RWPE2 (cell line): ENCODE measurements around the gene MORN5.
"Not testable (repeated sequence)": the region's sequence is repeated elsewhere in the genome, so short reads cannot be mapped to it uniquely, and the experiment has no call there.

Experiments
- ATAC-seq: fragments of 200-7000 bp; cut with Tn5 transposase; 3 replicates; pipeline ENCODE4 v1.9.1; 2021; ENCODE audit warnings: low read depth
- DNase-seq: peaks from one replicate; pipeline ENCODE4 v3.0.0-alpha.2; 2020; ENCODE audit warnings: low spot score
- H3K27ac ChIP-seq: fragments of 450-650 bp; 2 replicates; pipeline ENCODE4 v1.5.1; 2017; ENCODE audit warnings: mild to moderate bottlenecking; ENCODE audit not compliant: poor library complexity, severe bottlenecking
- H3K27me3 ChIP-seq: fragments of 250-450 bp; sonication (Bioruptor Pico); 2 replicates; pipeline ENCODE4 v1.5.1; 2021; ENCODE audit warnings: mild to moderate bottlenecking, moderate library complexity; ENCODE audit not compliant: insufficient read depth, poor library complexity, severe bottlenecking
- H3K36me3 ChIP-seq: fragments of 250-450 bp; sonication (Bioruptor Pico); 2 replicates; pipeline ENCODE4 v1.5.1; 2020; ENCODE audit warnings: low read depth, mild to moderate bottlenecking, moderate library complexity
- H3K4me1 ChIP-seq: fragments of 250-450 bp; sonication (Bioruptor Pico); 2 replicates; pipeline ENCODE4 v1.5.1; 2021; ENCODE audit warnings: mild to moderate bottlenecking, moderate library complexity; ENCODE audit not compliant: insufficient read depth, poor library complexity, severe bottlenecking
- H3K4me3 ChIP-seq: fragments of 250-450 bp; sonication (Bioruptor Pico); 2 replicates; pipeline ENCODE4 v1.5.1; 2021; ENCODE audit warnings: mild to moderate bottlenecking, moderate library complexity; ENCODE audit not compliant: severe bottlenecking
- H3K9me3 ChIP-seq: fragments of 250-450 bp; sonication (Bioruptor Pico); 2 replicates; pipeline ENCODE4 v1.5.1; 2021; ENCODE audit warnings: mild to moderate bottlenecking, moderate library complexity; ENCODE audit not compliant: severe bottlenecking
- TF ChIP-seq, protein P1 (sequence below): fragments of 450-650 bp; IDR thresholded peaks from one replicate; pipeline ENCODE4 v1.5.1; 2017; ENCODE audit warnings: mild to moderate bottlenecking, moderate library complexity; ENCODE audit not compliant: poor library complexity, severe bottlenecking

Gene MORN5

DNA sequence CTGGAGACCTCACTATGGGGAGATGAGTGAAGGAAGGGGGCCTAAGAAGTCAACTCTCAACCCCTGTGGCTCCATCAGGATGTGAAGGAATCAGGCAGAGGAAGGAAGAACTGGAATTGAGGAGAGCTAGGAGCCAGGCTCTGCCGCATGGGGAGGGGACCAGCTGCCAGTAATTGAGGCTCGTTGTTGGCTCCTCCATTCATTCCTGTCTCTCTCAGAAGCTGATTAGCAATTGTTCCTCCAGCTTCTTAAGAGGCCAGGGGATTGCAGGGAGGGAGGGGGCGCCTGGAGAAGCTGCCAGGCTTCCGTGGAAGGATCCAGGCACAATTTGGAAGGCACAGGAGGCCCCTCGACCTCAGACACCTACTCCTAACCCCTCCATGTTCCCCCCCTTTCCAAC, 46.1 kb upstream of the MORN5 start:
- H3K27ac ChIP-seq: no peak overlapping the region
- H3K9me3 ChIP-seq: no peaks in the 10 kb centered on the region
- TF ChIP-seq, protein P1, sequence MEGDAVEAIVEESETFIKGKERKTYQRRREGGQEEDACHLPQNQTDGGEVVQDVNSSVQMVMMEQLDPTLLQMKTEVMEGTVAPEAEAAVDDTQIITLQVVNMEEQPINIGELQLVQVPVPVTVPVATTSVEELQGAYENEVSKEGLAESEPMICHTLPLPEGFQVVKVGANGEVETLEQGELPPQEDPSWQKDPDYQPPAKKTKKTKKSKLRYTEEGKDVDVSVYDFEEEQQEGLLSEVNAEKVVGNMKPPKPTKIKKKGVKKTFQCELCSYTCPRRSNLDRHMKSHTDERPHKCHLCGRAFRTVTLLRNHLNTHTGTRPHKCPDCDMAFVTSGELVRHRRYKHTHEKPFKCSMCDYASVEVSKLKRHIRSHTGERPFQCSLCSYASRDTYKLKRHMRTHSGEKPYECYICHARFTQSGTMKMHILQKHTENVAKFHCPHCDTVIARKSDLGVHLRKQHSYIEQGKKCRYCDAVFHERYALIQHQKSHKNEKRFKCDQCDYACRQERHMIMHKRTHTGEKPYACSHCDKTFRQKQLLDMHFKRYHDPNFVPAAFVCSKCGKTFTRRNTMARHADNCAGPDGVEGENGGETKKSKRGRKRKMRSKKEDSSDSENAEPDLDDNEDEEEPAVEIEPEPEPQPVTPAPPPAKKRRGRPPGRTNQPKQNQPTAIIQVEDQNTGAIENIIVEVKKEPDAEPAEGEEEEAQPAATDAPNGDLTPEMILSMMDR: no peak

DNA sequence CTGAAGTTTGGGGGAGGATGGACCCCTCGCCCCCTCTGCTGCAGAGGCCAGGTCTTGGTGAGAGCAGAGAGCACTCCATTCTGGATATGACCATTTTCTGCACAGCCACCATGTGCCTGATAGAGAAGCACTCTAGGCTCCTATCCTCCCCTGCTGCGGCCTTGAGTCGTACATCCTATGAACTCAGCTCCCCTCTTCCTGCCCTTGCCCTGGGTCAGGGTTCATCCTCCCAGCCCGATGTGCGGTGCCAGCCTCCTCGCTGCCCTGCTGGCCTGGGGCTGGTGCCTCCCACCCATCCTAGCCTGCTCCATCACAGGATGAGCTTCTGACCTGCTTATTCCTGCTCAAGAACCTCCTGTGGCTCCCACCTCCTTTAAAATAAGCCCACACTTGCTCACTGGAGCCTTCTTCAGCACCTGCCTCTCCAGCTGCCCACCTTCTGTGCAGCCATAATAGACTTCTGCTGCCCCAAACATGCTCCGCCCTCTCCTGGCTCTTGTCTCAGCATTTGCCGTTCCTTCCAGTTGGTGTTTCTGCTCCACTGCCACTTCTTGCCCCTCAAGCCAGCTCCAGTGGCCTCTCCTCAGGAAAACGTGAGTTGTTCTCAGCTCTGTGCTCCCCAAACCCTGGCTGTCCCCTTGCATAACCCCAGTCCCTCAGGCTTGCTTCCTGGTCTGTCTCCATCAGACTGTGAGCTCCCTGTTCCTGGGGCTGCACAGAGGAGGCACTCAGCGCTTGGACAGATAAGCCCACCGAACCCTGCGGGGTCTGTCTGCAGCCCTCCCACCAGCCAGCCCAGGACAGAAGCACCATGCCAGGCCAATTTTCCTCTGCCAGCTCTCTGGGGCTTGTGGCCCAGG, 44.3 kb upstream of the MORN5 start:
- DNase-seq (no peak), ATAC-seq (no peak; the same call in 2 of the 3 replicates)
- H3K27ac ChIP-seq: no peak overlapping the region
- H3K4me1 ChIP-seq: no peaks in the 10 kb centered on the region
- no peak overlapping the region for H3K4me3 ChIP-seq
- no peaks in the 10 kb centered on the region for H3K36me3 ChIP-seq
- H3K27me3 ChIP-seq: no peaks in the 10 kb centered on the region
- H3K9me3 ChIP-seq: no peaks in the 10 kb centered on the region
- TF ChIP-seq, protein P1: no peak

More for the DNA sequence above, 46.1 kb upstream of the MORN5 start:
- Histone ChIP-seq H3K4me1 (no peaks in the 10 kb centered on the region), H3K4me3 (no peak overlapping the region), H3K27me3 (no peaks in the 10 kb centered on the region), H3K36me3 (no peaks in the 10 kb centered on the region)
- ATAC-seq (no peak), DNase-seq (no peak)

DNA sequence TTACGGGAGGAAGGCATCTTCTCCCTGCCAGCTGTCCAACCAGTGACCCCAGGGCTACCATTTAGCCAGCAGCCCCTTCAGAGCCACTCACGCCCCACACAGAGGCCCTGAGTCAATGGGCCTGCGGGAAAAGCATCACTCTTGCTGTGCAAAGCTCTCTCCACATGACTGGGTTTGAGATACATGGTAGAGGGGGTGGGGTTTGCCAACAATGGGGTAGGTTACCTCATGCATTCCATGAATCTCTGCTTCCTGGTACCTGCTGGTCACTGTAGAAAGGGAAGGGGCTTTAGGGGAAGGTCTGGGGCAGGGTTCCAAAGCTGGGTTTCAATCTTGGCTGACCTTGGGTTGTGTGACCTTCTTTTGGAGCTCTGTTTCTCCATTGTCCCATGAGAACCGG, 43.7 kb upstream of the MORN5 start:
- H3K36me3 ChIP-seq: no peaks in the 10 kb centered on the region
- no peaks in the 10 kb centered on the region for H3K27me3 ChIP-seq
- H3K4me3 ChIP-seq: no peak overlapping the region
- ATAC-seq (no peak), DNase-seq (no peak)
- no peaks in the 10 kb centered on the region for H3K4me1 ChIP-seq
- H3K9me3 ChIP-seq: no peaks in the 10 kb centered on the region
- no peak overlapping the region for H3K27ac ChIP-seq
- TF ChIP-seq, protein P1: no peak

DNA sequence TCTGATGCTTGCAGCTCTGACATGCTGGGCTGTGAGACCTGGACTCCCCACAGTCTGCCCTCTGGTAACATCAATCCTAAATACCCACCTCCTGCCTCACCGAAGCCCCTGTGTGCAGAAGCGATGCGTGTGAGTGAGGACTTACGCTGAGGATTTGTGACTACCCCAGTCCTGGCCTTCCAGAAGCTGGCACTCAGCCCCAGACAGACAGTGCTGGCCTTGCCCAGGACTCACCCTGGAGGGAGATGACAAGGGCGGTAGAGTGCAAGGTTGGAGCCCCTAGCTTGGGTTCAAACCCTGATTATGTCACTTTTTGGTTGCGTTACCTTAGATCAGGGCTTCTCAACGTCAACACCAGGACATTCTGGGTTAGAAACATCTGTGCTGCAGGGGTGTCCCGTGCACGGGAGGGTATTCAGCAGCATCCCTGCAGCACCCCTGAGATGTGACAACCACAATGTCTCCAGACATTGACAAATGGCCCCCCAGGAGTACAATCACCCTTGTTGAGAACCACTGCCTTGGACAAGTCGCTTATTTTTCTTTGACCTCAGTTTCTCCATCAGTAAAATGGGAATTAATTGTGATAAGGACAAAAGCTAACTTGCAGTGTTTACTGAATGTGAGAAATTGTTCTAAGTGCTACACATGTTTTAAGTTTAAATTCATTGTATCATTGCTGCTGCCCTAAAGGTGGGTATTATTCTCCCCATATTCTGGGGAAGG, 43.1 kb upstream of the MORN5 start:
- no peak overlapping the region for H3K27ac ChIP-seq
- TF ChIP-seq, protein P1: no peak
- no peak overlapping the region for H3K4me3 ChIP-seq
- DNase-seq: no peak
- no peaks in the 10 kb centered on the region for H3K27me3 ChIP-seq
- no peaks in the 10 kb centered on the region for H3K9me3 ChIP-seq
- no peaks in the 10 kb centered on the region for H3K4me1 ChIP-seq
- no peak for ATAC-seq
- H3K36me3 ChIP-seq: no peaks in the 10 kb centered on the region

DNA sequence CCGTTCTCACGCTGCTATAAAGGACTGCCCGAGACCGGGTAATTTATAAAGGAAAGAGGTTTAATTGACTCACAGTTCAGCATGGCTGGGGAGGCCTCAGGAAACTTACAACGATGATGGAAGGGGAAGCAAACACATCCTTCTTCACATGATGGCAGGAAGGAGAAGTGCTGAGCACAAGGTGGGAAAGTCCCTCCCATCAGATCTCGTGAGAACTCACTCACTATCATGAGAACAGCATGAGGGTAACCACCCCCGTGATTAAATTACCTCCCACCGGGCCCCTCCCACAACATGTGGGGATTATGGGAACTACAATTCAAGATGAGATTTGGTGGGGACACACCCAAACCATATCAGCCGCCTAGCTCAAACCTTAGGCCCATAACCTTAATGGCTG, 42.5 kb upstream of the MORN5 start:
- DNase-seq, H3K4me3 ChIP-seq, H3K9me3 ChIP-seq, H3K27me3 ChIP-seq, H3K36me3 ChIP-seq, ATAC-seq, H3K4me1 ChIP-seq, H3K27ac ChIP-seq: not testable (repeated sequence)
